GM18507 (cell line): ENCODE results near the gene ICAM1.
A peak's percentile ranks its signal among the peaks of the same experiment; 100 is the strongest.
"Not testable (repeated sequence)": the region's sequence is repeated elsewhere in the genome, so short reads cannot be mapped to it uniquely, and the experiment has no call there.

Experiments
- DNase-seq: peaks from one replicate; pipeline ENCODE4 v3.0.0; 2011; ENCODE audit warnings: low read depth; ENCODE audit not compliant: insufficient read length; ENCODE audit errors: extremely low spot score
- FAIRE-seq: peaks from 2 replicates; lab custom pipeline; 2011; peaks lifted over from hg19 to GRCh38; lab: Jason Lieb, UNC

Gene ICAM1

GRCh38 chr19:10269333-10270179 is 1.4 kb upstream of the ICAM1 start:
- FAIRE-seq: peak; percentile 84
- no peak for DNase-seq

- DNase-seq (no peak), FAIRE-seq (peak; percentile 80)
Observed at GRCh38 chr19:10270180-10270615, 722 bp upstream of the ICAM1 start.

- FAIRE-seq (peak; percentile 92), DNase-seq (no peak)
Observed at GRCh38 chr19:10271543-10272086, 695 bp downstream of the ICAM1 start.

DNA sequence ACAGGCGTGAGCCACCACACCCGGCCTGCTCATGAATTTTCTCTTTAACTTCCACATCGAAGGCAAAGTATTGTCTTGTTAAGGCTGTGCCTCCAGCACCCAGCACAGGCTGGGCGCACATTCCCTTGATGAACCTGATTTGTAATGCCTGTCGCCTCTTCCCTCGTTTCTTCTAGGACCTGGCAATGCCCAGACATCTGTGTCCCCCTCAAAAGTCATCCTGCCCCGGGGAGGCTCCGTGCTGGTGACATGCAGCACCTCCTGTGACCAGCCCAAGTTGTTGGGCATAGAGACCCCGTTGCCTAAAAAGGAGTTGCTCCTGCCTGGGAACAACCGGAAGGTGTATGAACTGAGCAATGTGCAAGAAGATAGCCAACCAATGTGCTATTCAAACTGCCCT is 3.7 kb downstream of the ICAM1 start:
- DNase-seq (no peak), FAIRE-seq (no peak)

- DNase-seq: no peak
- no peak for FAIRE-seq
Observed at GRCh38 chr19:10277795-10278589, 7.1 kb downstream of the ICAM1 start.

GRCh38 chr19:10278935-10279334 is 8.0 kb downstream of the ICAM1 start:
- FAIRE-seq: no peak
- DNase-seq: no peak

DNA sequence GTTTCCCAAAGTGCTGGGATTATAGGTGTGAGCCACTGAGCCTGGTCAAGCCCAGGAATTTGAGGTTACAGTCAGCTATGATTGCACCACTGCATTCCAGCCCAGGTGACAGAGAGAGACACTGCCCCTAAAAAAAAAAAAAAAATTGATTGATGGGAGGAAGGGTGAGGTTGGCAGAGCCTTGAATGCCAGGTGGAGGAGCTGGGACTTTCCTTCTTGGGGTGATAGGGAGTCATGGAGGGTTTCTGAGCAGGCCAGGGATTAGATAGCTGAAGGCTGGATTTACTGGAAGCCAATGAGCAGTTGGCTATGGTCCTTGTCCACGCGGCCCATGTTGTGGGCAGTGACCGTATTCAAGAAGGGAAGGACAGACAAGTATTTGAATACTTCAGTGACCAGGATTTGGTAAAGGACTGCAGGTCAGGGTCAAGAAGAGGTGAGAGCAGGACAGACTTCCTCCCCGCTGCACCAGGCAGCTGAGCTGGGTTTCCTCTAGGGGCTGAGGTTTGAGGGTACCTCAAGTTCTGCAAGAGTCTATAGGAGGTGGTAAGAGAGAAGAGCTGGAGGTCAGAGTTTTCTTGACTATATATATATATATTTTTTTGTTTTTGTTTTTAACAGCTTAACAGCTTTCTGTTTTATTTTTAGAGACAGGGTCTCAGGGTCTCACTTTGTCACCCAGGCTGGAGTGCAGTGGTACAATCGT is 9.0 kb downstream of the ICAM1 start:
- no peak for DNase-seq
- no peak for FAIRE-seq

- FAIRE-seq: not testable (repeated sequence)
Observed at GRCh38 chr19:10282043-10282442, 11.1 kb downstream of the ICAM1 start.

GRCh38 chr19:10283301-10284064 is 12.6 kb downstream of the ICAM1 start:
- FAIRE-seq (no peak), DNase-seq (no peak)

More at GRCh38 chr19:10282043-10282442, 11.1 kb downstream of the ICAM1 start:
- not testable (repeated sequence) for DNase-seq

GRCh38 chr19:10284065-10284959 is 13.4 kb downstream of the ICAM1 start:
- FAIRE-seq (no peak), DNase-seq (no peak)

GRCh38 chr19:10284960-10285278 is 14.0 kb downstream of the ICAM1 start:
- no peak for FAIRE-seq
- DNase-seq: no peak

- no peak for FAIRE-seq
Observed at GRCh38 chr19:10285393-10285792, 14.5 kb downstream of the ICAM1 start.

GRCh38 chr19:10286803-10287737 is 16.1 kb downstream of the ICAM1 start, which contains the start of gene ICAM4:
Gene ICAM4, plus strand, starts transcription at chr19:10286955. Its CDS starts 58 bp downstream, at chr19:10287013.
- no peak for DNase-seq
- FAIRE-seq: no peak

More at GRCh38 chr19:10285393-10285792, 14.5 kb downstream of the ICAM1 start:
- no peak for DNase-seq

DNA sequence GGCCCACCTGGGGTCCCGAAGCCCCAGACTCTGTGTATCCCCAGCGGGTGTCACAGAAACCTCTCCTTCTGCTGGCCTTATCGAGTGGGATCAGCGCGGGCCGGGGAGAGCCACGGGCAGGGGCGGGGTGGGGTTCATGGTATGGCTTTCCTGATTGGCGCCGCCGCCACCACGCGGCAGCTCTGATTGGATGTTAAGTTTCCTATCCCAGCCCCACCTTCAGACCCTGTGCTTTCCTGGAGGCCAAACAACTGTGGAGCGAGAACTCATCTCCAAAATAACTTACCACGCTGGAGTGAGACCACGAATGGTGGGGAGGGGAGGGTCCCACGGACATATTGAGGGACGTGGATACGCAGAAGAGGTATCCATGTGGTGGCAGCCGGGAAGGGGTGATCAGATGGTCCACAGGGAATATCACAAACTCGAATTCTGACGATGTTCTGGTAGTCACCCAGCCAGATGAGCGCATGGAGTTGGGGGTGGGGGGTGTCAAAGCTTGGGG is 17.8 kb downstream of the ICAM1 start:
- DNase-seq (no peak), FAIRE-seq (peak; percentile 76)

DNA sequence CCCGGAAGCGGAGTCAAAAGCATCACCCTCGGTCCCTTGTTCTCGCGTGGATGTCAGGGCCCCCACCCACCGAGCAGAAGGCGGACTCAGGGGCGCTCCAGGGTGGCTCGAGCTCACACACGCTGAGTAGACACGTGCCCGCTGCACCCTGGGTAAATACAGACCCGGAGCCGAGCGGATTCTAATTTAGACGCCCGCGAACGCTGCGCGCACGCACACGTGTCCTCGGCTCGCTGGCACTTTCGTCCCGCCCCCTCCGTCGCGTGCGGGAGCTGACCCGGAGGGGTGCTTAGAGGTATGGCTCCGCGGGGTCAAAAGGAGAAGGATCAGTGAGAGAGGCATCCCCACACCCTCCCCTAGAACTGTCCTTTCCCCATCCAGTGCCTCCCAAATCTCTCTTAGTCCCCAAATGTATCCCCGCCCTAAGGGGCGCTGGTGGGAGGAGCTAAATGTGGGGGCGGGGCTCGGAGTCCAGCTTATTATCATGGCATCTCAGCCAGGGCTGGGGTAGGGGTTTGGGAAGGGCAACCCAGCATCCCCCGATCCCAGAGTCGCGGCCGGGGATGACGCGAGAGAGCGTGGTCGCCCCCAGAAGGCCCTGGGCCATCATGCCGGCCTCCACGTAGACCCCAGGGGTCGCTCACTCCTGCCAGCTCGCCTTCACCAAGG is 18.4 kb downstream of the ICAM1 start:
- peak; percentile 66 for FAIRE-seq

DNA sequence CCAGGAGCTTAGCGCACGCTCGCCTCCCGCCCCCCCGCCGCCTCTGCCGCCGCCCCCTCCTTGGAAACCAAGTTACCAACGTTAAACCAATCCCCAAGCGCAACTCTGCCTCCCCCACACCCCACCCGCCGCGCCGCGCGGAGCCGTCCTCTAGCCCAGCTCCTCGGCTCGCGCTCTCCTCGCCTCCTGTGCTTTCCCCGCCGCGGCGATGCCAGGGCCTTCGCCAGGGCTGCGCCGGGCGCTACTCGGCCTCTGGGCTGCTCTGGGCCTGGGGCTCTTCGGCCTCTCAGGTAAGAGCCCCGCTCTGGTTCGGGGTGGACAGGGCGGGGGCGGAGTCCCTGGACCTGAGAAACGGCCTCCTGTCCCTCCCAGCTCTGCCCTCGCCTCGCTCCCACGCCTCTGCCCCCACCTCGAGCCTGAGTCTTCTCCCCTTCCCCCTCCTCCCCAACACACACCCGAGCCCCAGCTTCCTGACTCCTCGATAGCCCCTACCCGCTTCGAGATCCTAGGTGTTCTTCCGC is 19.0 kb downstream of the ICAM1 start, which contains the start of gene ICAM5:
ICAM5 (plus strand) TSS at position 117 of the 521 bp plus-strand sequence; CDS start at position 209, 92 bp downstream.
- FAIRE-seq: no peak

More for the DNA sequence above, 18.4 kb downstream of the ICAM1 start:
- no peak for DNase-seq

More for the DNA sequence above, 19.0 kb downstream of the ICAM1 start, which contains the start of gene ICAM5:
- no peak for DNase-seq
